ENCODE data around the gene FMNL3. TPM values are rescaled to one million over a fixed set of nuclear protein-coding genes. Genes with fewer than 3 reads are reported as not detected.

FMNL3 gene
- total and polyA plus RNA-seq, 2 experiments from 2014 or later = 8.7 to 32.6 TPM

DNA sequence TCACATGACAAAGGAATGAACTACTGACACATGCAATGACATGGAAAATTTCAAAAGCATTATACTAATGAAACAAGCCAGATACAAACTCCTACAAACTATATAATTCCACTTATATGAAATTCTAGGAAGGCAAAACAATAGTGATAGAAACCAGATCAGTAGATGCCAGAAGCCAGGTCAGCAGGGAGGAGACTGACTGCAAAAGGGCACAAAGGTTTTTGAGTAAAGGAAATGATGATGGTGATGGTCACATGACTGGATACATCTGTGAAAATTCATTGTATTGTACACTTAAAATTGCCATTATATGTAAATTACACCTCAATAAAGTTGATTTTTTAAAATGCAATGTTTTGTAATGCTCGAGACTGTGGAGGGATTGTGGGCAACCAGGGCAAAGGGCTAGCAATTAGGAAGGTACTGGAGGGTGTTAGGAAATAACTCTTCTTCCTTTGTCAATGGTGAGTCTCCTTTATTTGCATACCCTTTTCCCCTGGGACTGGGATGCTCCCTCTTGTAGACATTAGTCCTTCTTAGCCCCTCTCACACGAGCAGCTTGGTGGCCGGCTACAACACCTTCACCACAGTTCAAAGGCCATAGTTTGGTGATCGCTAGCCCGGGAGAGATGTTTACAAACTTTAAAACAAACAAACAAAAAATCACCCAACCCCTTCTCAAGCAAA lies 90.5 kb downstream of the FMNL3 start:
- H3F3A ChIP-seq (replicated peaks; ENCODE audit: low read depth) = no peaks in the 10 kb centered on the region
- no peak overlapping the region for H3K4me3 ChIP-seq
- no peak for DNase-seq (ENCODE audit: low spot score)
- no peaks in the 10 kb centered on the region for H4K20me1 ChIP-seq (replicated peaks; ENCODE audit: insufficient read depth)
- peaks cover 16% of the 10 kb centered on the region for H3K4me1 ChIP-seq (ENCODE audit: insufficient read depth)
- no peak overlapping the region for H3K4me2 ChIP-seq
- Mint-ChIP-seq H3K9me3 (no peaks in the 10 kb centered on the region; the same call in 2 of the 3 replicates), H3K4me1 (peaks cover 27% of the 10 kb centered on the region), H3K27me3 (ENCODE audit: insufficient read depth, low read depth, poor library complexity) (peaks cover 11% of the 10 kb centered on the region), H3K27ac (no peak overlapping the region), H3K4me3 (no peak overlapping the region), H3K36me3 (ENCODE audit: low read depth) (no peaks in the 10 kb centered on the region; the same call in 2 of the 3 replicates)
- no peaks in the 10 kb centered on the region for H3K79me2 ChIP-seq (replicated peaks; ENCODE audit: insufficient read depth)
- H3K36me3 ChIP-seq (ENCODE audit: insufficient read depth) = no peaks in the 10 kb centered on the region
- no peaks in the 10 kb centered on the region for H3K9me2 ChIP-seq (ENCODE audit: insufficient read depth)
- no peak for TF ChIP-seq ZNF331 (CRISPR knock-in tag; IDR thresholded peaks at IDR 0.05; ENCODE audit: low read depth)
- no peak for TF ChIP-seq ETS1 (IDR thresholded peaks at IDR 0.05)
- no peak overlapping the region for H3K27ac ChIP-seq (ENCODE audit: low read depth)
- peak; percentile 39; the same call in 1 of the 3 replicates for ATAC-seq
- H3K27me3 ChIP-seq (ENCODE audit: insufficient read depth) = peaks cover 12% of the 10 kb centered on the region; the same call in 1 of the 2 replicates
- H2AFZ ChIP-seq = peak overlapping the region; percentile 9; the same call in 1 of the 2 replicates

DNA sequence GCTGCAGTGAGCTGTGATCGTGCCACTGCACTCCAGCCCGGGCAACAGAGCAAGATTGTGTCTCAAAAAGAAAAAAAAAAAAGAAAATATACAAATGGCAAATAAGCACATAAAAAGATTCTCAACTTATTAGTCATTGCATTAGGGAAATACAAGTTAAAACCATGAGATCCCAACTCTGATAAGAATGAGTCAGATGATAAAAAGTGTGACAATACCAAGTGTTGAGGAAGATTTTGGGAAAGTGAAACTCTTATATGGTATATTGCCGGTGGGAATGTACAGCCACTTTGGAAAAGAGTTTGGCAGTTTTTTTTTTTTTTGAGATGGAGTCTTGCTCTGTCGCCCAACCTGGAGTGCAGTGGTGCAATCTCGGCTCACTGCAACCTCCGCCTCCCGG lies 91.5 kb downstream of the FMNL3 start:
- H3K9me2 ChIP-seq (ENCODE audit: insufficient read depth) = no peaks in the 10 kb centered on the region
- ATAC-seq = no peak
- no peak for DNase-seq (ENCODE audit: low spot score)
- Mint-ChIP-seq H3K27me3 (ENCODE audit: insufficient read depth, low read depth, poor library complexity) (peaks cover 6% of the 10 kb centered on the region), H3K9me3 (no peaks in the 10 kb centered on the region; the same call in 2 of the 3 replicates), H3K4me3 (no peak overlapping the region), H3K27ac (no peak overlapping the region), H3K4me1 (peaks cover 20% of the 10 kb centered on the region), H3K36me3 (ENCODE audit: low read depth) (no peaks in the 10 kb centered on the region; the same call in 2 of the 3 replicates)
- H3K4me1 ChIP-seq (ENCODE audit: insufficient read depth) = 0 out of 2 replicates have a peak, but pooled peaks cover 8% of the 10 kb centered on the region
- H3K4me3 ChIP-seq = no peak overlapping the region
- H3K4me2 ChIP-seq = no peak overlapping the region
- H3F3A ChIP-seq (replicated peaks; ENCODE audit: low read depth) = no peaks in the 10 kb centered on the region
- H3K27me3 ChIP-seq (ENCODE audit: insufficient read depth) = 0 out of 2 replicates have a peak, but pooled peaks cover 2% of the 10 kb centered on the region
- no peak overlapping the region for H3K27ac ChIP-seq (ENCODE audit: low read depth)
- no peaks in the 10 kb centered on the region for H3K36me3 ChIP-seq (ENCODE audit: insufficient read depth)
- no peak overlapping the region for H2AFZ ChIP-seq
- H3K79me2 ChIP-seq (replicated peaks; ENCODE audit: insufficient read depth) = no peaks in the 10 kb centered on the region
- no peaks in the 10 kb centered on the region for H4K20me1 ChIP-seq (replicated peaks; ENCODE audit: insufficient read depth)
- no peak for TF ChIP-seq STAT1 (IDR thresholded peaks at IDR 0.05; ENCODE audit: unreplicated experiment)
- no peak for TF ChIP-seq ZNF462 (CRISPR knock-in tag; IDR thresholded peaks at IDR 0.05)
- TF ChIP-seq JUNB (IDR thresholded peaks at IDR 0.05; ENCODE audit: unreplicated experiment) = no peak
- TF ChIP-seq ZNF114 (CRISPR knock-in tag; IDR thresholded peaks at IDR 0.05) = no peak
- no peak for TF ChIP-seq NANOG (IDR thresholded peaks at IDR 0.05; ENCODE audit: borderline replicate concordance)
- TF ChIP-seq ZNF331 (CRISPR knock-in tag; IDR thresholded peaks at IDR 0.05; ENCODE audit: low read depth) = no peak
- TF ChIP-seq EZH2phosphoT487 (IDR thresholded peaks at IDR 0.05; ENCODE audit: unreplicated experiment) = no peak
- no peak for TF ChIP-seq ETS1 (IDR thresholded peaks at IDR 0.05)
- no peak for TF ChIP-seq EZH2 (IDR thresholded peaks at IDR 0.05; ENCODE audit: low read depth, unreplicated experiment)
- no peak for TF ChIP-seq CTCF (conservative IDR thresholded peaks at IDR 0.05; ENCODE audit: low read depth in 2 of 2)
- TF ChIP-seq POLR2AphosphoS5 (IDR thresholded peaks at IDR 0.05; ENCODE audit: low read depth) = no peak
